A673 (cell line): ENCODE data around the gene GUCY1A1. TPM values are rescaled to one million over a fixed set of nuclear protein-coding genes. Genes with fewer than 3 reads are reported as not detected.
A peak's percentile ranks its signal among the peaks of the same experiment; 100 is the strongest.

Experiments used
- BruUV-seq: library from RNA; stranded (reverse); fragments of 400-500 nt; replicated peaks from 2 replicates; lab custom pipeline; 2021; lab: Mats Ljungman, UMichigan
- CTCF ChIA-PET: fragments of 300-600 bp; sonication (Branson Sonifier 250); formaldehyde crosslinking; loops from one replicate; lab custom pipeline; 2022; ENCODE audit warnings: antibody characterized with exemption; lab: Charles Lee
- POLR2A ChIA-PET: fragments of 300-600 bp; sonication (Branson Sonifier 250); formaldehyde crosslinking; loops from one replicate; lab custom pipeline; 2022; ENCODE audit warnings: antibody characterized with exemption; ENCODE audit not compliant: low non-redundant PET; lab: Charles Lee
- DNase-seq: peaks from one replicate; pipeline ENCODE4 v3.0.0-alpha.2; 2015; ENCODE audit warnings: low spot score
- H3K27ac ChIP-seq: fragments of 200-600 bp; sonication (generic); 2 replicates; pipeline ENCODE4 v1.5.1; 2016; ENCODE audit warnings: mixed run types, low read depth, mild to moderate bottlenecking, mixed read lengths, antibody characterized with exemption, low read length; ENCODE audit not compliant: poor library complexity, severe bottlenecking
- H3K27me3 ChIP-seq: fragments of 200-600 bp; sonication (generic); replicated peaks from 2 replicates; pipeline ENCODE4 v1.6.1; 2017; ENCODE audit warnings: mixed run types, low read depth, mild to moderate bottlenecking, mixed read lengths, antibody characterized with exemption, low read length; ENCODE audit not compliant: insufficient read depth, poor library complexity
- H3K36me3 ChIP-seq: fragments of 200-600 bp; sonication (generic); 2 replicates; pipeline ENCODE4 v1.6.1; 2016; ENCODE audit warnings: mixed run types, mild to moderate bottlenecking, mixed read lengths, antibody characterized with exemption, low read length; ENCODE audit not compliant: insufficient read depth, poor library complexity, severe bottlenecking
- H3K4me1 ChIP-seq: fragments of 200-600 bp; sonication (generic); 2 replicates; pipeline ENCODE4 v1.6.1; 2017; ENCODE audit warnings: mixed run types, mild to moderate bottlenecking, mixed read lengths, antibody characterized with exemption, low read length; ENCODE audit not compliant: insufficient read depth, poor library complexity, severe bottlenecking
- H3K4me3 ChIP-seq: fragments of 200-600 bp; sonication (generic); 2 replicates; pipeline ENCODE4 v1.5.1; 2016; ENCODE audit warnings: low read depth, mixed run types, mild to moderate bottlenecking, mixed read lengths, low read length; ENCODE audit not compliant: poor library complexity, severe bottlenecking
- H3K9me3 ChIP-seq: fragments of 200-600 bp; sonication (generic); 2 replicates; pipeline ENCODE4 v1.6.1; 2016; ENCODE audit warnings: mixed run types, low read depth, mild to moderate bottlenecking, mixed read lengths, antibody characterized with exemption, low read length; ENCODE audit not compliant: poor library complexity, severe bottlenecking
- EZH2 ChIP-seq: fragments of 200-600 bp; sonication (generic); IDR thresholded peaks from 2 replicates; pipeline ENCODE4 v1.6.1; 2017; ENCODE audit warnings: borderline replicate concordance, low read depth, mild to moderate bottlenecking, mixed read lengths, antibody characterized with exemption, low read length; ENCODE audit not compliant: poor library complexity, severe bottlenecking
- intact Hi-C: fragments of 100-400 bp; cut with micrococcal nuclease; formaldehyde crosslinking; loops from one replicate; pipeline ENCODE4 v1.10.0; 2022; ENCODE audit not compliant: unreplicated experiment
- total RNA-seq: library from RNA; stranded (reverse); gene quantifications from 2 replicates; pipeline ENCODE4 v1.2.3, GENCODE V29; 2021
- TF ChIP-seq, protein P1 (sequence below): fragments of 300-800, 200-600 bp; sonication (generic); conservative IDR thresholded peaks from 2 replicates; pipeline ENCODE4 v1.5.1; 2017; ENCODE audit warnings: low read depth, mild to moderate bottlenecking, antibody characterized with exemption, low read length, moderate library complexity, mixed read lengths

The GUCY1A1 gene
- total RNA-seq, 1 experiment from 2014 or later: 0.37 TPM

GRCh38 chr4:155667568-155668511 lies 1.2 kb downstream of the GUCY1A1 start:
- Histone ChIP-seq H3K27ac (no peak overlapping the region), H3K27me3 (peaks cover 56% of the 10 kb centered on the region), H3K4me1 (no peaks in the 10 kb centered on the region), H3K36me3 (no peaks in the 10 kb centered on the region), H3K4me3 (peak overlapping the region; percentile 44), H3K9me3 (no peaks in the 10 kb centered on the region)
- CTCF ChIA-PET: no interaction called here
- BruUV-seq: no TSS peak
- TF ChIP-seq, protein P1, sequence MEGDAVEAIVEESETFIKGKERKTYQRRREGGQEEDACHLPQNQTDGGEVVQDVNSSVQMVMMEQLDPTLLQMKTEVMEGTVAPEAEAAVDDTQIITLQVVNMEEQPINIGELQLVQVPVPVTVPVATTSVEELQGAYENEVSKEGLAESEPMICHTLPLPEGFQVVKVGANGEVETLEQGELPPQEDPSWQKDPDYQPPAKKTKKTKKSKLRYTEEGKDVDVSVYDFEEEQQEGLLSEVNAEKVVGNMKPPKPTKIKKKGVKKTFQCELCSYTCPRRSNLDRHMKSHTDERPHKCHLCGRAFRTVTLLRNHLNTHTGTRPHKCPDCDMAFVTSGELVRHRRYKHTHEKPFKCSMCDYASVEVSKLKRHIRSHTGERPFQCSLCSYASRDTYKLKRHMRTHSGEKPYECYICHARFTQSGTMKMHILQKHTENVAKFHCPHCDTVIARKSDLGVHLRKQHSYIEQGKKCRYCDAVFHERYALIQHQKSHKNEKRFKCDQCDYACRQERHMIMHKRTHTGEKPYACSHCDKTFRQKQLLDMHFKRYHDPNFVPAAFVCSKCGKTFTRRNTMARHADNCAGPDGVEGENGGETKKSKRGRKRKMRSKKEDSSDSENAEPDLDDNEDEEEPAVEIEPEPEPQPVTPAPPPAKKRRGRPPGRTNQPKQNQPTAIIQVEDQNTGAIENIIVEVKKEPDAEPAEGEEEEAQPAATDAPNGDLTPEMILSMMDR: no peak
- peak; percentile 34 for TF ChIP-seq EZH2
- intact Hi-C loops: no loop called here
- POLR2A ChIA-PET: no interaction called here
- peak; percentile 22 for DNase-seq

GRCh38 chr4:155668707-155669220 lies 2.1 kb downstream of the GUCY1A1 start:
- Histone ChIP-seq H3K9me3 (no peaks in the 10 kb centered on the region), H3K4me1 (no peaks in the 10 kb centered on the region), H3K4me3 (no peak overlapping the region), H3K27ac (no peak overlapping the region), H3K36me3 (no peaks in the 10 kb centered on the region), H3K27me3 (peaks cover 56% of the 10 kb centered on the region)
- intact Hi-C loops: no loop called here
- BruUV-seq: no TSS peak
- DNase-seq: no peak
- POLR2A ChIA-PET: no interaction called here
- TF ChIP-seq EZH2: no peak
- TF ChIP-seq, protein P1: no peak
- CTCF ChIA-PET: no interaction called here

- Histone ChIP-seq H3K4me1 (no peaks in the 10 kb centered on the region), H3K36me3 (no peaks in the 10 kb centered on the region), H3K27ac (no peak overlapping the region), H3K9me3 (no peaks in the 10 kb centered on the region), H3K4me3 (no peak overlapping the region), H3K27me3 (peaks cover 30% of the 10 kb centered on the region)
- TF ChIP-seq, protein P1: no peak
- TF ChIP-seq EZH2: no peak
- DNase-seq: no peak
- intact Hi-C loops: no loop called here
- BruUV-seq: no TSS peak
- CTCF ChIA-PET: no interaction called here
- POLR2A ChIA-PET: no interaction called here
These were observed 5.7 kb downstream of the GUCY1A1 start for GRCh38 chr4:155672342-155672741.
